ENCODE data around the gene CEP152. TPM values are rescaled to one million over a fixed set of nuclear protein-coding genes. Genes with fewer than 3 reads are reported as not detected.

CEP152 gene
- total and polyA plus RNA-seq, 10 of the 15 experiments (the other 5 are each of a cell fraction or from before 2014, with no cell fraction given), result 5.3 to 22.6 (median 14.2) TPM

DNA sequence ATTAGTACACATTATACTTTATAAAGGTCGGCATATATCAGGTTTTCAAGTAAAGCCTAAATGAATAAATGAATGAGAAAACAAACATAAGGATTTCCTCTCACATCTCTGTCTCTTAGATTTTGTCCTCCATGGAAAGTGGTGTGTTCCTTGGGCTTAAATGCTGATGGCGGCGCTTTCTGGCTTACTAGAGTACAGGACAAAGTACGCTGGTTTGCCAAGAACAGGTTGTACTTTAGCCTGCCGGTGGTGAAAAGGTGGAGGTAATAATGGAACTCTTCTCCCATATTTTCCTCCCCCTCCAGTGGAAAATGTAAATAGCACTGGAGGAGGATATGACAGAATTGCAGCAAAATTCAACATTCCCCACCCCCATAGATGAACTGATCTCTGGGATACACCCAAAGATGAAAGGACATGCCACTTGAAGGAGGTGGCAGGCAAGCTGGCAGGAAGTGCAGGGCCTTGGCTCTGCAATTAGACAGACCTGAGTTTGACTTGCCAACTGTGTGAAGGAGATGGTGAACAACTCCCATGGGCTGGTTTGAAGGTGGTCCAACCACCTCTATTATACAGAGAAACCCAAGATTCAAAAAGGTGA is 29.3 kb downstream of the CEP152 start:
- H3K4me2 ChIP-seq (ENCODE audit: control insufficient read depth, insufficient read depth), result no peak overlapping the region
- H3K79me2 ChIP-seq (ENCODE audit: control insufficient read depth, insufficient read depth, low read length), result no peaks in the 10 kb centered on the region
- no TSS peak for BruUV-seq (replicated peaks)
- no peaks in the 10 kb centered on the region for H3K9me3 ChIP-seq (replicated peaks; ENCODE audit: control insufficient read depth, insufficient read depth, low read length)
- intact Hi-C loops (cut with micrococcal nuclease; ENCODE audit: unreplicated experiment), result no loop called here
- H4K20me1 ChIP-seq (ENCODE audit: control insufficient read depth, insufficient read depth), result no peaks in the 10 kb centered on the region
- DNase-seq (ENCODE audit: low read depth, low spot score) (no peak), ATAC-seq (no peak), FAIRE-seq (no peak)
- H3K4me3 ChIP-seq, result no peak overlapping the region
- H2AFZ ChIP-seq (ENCODE audit: control insufficient read depth, low read depth, low read length), result no peak overlapping the region
- SMC1A ChIA-PET (ENCODE audit: uncharacterized antibody, unreplicated experiment), result no interaction called here
- H3K27me3 ChIP-seq (replicated peaks in 1 of 2; ENCODE audit: control insufficient read depth in 2 of 2, insufficient read depth in 2 of 2, low read length in 1 of 2), result no peaks in the 10 kb centered on the region
- H3K27ac ChIP-seq (ENCODE audit: control insufficient read depth, insufficient read depth), result no peak overlapping the region
- no peak overlapping the region for H3K9ac ChIP-seq (ENCODE audit: control insufficient read depth, insufficient read depth, low read length)
- RAD21 ChIA-PET (ENCODE audit: unreplicated experiment), result no interaction called here
- POLR2A ChIA-PET, result no interaction called here
- in situ Hi-C loops (cut with MboI), result no loop called here
- H3K4me1 ChIP-seq (ENCODE audit: control insufficient read depth, insufficient read depth, low read length), result no peaks in the 10 kb centered on the region
- WGBS (ENCODE audit: insufficient coverage, insufficient replicate concordance, low lambda C conversion rate, missing lambda C conversion rate), result 100% methylated on average over 5 of the region's 5 CpGs
- CTCF ChIA-PET, result no interaction called here
- H3K36me3 ChIP-seq (ENCODE audit: control insufficient read depth in 2 of 2, insufficient read depth in 2 of 2, low read length in 1 of 2), result peaks cover 3 to 9% of the 10 kb centered on the region in 2 experiments
- TF ChIP-seq NFYB (IDR thresholded peaks at IDR 0.05; ENCODE audit: insufficient read depth, low read depth, low read length) (no peak), KDM1A (IDR thresholded peaks at IDR 0.05; ENCODE audit: borderline replicate concordance) (no peak), ZNF217 (IDR thresholded peaks at IDR 0.05) (no peak), POLR2A (IDR thresholded peaks at IDR 0.05; ENCODE audit: low read depth, low read length) (no peak), STAT3 (IDR thresholded peaks at IDR 0.05; ENCODE audit: low read depth, low read length) (no peak), IRF4 (IDR thresholded peaks at IDR 0.05; ENCODE audit: low read depth, low read length) (no peak), RB1 (IDR thresholded peaks at IDR 0.05; ENCODE audit: borderline replicate concordance) (no peak), YY1 (IDR thresholded peaks at IDR 0.05; ENCODE audit: low read depth, low read length) (no peak)
- TF ChIP-seq, protein P1, sequence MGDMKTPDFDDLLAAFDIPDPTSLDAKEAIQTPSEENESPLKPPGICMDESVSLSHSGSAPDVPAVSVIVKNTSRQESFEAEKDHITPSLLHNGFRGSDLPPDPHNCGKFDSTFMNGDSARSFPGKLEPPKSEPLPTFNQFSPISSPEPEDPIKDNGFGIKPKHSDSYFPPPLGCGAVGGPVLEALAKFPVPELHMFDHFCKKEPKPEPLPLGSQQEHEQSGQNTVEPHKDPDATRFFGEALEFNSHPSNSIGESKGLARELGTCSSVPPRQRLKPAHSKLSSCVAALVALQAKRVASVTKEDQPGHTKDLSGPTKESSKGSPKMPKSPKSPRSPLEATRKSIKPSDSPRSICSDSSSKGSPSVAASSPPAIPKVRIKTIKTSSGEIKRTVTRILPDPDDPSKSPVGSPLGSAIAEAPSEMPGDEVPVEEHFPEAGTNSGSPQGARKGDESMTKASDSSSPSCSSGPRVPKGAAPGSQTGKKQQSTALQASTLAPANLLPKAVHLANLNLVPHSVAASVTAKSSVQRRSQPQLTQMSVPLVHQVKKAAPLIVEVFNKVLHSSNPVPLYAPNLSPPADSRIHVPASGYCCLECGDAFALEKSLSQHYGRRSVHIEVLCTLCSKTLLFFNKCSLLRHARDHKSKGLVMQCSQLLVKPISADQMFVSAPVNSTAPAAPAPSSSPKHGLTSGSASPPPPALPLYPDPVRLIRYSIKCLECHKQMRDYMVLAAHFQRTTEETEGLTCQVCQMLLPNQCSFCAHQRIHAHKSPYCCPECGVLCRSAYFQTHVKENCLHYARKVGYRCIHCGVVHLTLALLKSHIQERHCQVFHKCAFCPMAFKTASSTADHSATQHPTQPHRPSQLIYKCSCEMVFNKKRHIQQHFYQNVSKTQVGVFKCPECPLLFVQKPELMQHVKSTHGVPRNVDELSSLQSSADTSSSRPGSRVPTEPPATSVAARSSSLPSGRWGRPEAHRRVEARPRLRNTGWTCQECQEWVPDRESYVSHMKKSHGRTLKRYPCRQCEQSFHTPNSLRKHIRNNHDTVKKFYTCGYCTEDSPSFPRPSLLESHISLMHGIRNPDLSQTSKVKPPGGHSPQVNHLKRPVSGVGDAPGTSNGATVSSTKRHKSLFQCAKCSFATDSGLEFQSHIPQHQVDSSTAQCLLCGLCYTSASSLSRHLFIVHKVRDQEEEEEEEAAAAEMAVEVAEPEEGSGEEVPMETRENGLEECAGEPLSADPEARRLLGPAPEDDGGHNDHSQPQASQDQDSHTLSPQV (IDR thresholded peaks at IDR 0.05), result no peak
- TF ChIP-seq, protein P2, sequence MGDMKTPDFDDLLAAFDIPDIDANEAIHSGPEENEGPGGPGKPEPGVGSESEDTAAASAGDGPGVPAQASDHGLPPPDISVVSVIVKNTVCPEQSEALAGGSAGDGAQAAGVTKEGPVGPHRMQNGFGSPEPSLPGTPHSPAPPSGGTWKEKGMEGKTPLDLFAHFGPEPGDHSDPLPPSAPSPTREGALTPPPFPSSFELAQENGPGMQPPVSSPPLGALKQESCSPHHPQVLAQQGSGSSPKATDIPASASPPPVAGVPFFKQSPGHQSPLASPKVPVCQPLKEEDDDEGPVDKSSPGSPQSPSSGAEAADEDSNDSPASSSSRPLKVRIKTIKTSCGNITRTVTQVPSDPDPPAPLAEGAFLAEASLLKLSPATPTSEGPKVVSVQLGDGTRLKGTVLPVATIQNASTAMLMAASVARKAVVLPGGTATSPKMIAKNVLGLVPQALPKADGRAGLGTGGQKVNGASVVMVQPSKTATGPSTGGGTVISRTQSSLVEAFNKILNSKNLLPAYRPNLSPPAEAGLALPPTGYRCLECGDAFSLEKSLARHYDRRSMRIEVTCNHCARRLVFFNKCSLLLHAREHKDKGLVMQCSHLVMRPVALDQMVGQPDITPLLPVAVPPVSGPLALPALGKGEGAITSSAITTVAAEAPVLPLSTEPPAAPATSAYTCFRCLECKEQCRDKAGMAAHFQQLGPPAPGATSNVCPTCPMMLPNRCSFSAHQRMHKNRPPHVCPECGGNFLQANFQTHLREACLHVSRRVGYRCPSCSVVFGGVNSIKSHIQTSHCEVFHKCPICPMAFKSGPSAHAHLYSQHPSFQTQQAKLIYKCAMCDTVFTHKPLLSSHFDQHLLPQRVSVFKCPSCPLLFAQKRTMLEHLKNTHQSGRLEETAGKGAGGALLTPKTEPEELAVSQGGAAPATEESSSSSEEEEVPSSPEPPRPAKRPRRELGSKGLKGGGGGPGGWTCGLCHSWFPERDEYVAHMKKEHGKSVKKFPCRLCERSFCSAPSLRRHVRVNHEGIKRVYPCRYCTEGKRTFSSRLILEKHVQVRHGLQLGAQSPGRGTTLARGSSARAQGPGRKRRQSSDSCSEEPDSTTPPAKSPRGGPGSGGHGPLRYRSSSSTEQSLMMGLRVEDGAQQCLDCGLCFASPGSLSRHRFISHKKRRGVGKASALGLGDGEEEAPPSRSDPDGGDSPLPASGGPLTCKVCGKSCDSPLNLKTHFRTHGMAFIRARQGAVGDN (IDR thresholded peaks at IDR 0.05), result no peak
- TF ChIP-seq, protein P3, sequence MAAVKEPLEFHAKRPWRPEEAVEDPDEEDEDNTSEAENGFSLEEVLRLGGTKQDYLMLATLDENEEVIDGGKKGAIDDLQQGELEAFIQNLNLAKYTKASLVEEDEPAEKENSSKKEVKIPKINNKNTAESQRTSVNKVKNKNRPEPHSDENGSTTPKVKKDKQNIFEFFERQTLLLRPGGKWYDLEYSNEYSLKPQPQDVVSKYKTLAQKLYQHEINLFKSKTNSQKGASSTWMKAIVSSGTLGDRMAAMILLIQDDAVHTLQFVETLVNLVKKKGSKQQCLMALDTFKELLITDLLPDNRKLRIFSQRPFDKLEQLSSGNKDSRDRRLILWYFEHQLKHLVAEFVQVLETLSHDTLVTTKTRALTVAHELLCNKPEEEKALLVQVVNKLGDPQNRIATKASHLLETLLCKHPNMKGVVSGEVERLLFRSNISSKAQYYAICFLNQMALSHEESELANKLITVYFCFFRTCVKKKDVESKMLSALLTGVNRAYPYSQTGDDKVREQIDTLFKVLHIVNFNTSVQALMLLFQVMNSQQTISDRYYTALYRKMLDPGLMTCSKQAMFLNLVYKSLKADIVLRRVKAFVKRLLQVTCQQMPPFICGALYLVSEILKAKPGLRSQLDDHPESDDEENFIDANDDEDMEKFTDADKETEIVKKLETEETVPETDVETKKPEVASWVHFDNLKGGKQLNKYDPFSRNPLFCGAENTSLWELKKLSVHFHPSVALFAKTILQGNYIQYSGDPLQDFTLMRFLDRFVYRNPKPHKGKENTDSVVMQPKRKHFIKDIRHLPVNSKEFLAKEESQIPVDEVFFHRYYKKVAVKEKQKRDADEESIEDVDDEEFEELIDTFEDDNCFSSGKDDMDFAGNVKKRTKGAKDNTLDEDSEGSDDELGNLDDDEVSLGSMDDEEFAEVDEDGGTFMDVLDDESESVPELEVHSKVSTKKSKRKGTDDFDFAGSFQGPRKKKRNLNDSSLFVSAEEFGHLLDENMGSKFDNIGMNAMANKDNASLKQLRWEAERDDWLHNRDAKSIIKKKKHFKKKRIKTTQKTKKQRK (IDR thresholded peaks at IDR 0.05; ENCODE audit: low read depth, low read length), result no peak
